Activated effector memory CD4-positive, alpha-beta T cell treated with anti-CD3 and anti-CD28 coated beads, Interleukin-2, amount 50 U/mL, for 16 hours (primary cell): ENCODE measurements around the gene FAM171A1.
A peak's percentile ranks its signal among the peaks of the same experiment; 100 is the strongest.
"Not testable (repeated sequence)": the region's sequence is repeated elsewhere in the genome, so short reads cannot be mapped to it uniquely, and the experiment has no call there.

Experiments
- DNase-seq: peaks from one replicate; pipeline ENCODE4 v3.0.0-alpha.2; 2020

FAM171A1 gene

DNA sequence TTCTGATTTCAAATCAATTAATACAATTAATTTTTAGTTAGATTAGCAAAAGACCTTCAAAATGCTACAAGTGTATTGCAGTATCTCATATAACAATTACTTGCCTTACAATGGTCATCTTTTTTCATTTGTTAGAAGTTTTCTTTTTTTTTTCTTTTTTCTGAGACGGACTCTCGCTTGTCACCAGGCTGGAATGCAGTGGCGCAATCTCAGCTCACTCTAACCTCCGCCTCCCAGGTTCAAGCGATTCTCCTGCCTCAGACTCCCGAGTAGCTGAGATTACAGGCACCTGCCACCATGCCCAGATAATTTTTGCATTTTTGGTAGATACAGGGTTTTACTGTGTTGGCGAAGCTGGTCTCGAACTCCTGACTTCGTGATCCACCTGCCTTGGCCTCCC lies 95.0 kb downstream of the FAM171A1 start:
- DNase-seq, result not testable (repeated sequence)

DNA sequence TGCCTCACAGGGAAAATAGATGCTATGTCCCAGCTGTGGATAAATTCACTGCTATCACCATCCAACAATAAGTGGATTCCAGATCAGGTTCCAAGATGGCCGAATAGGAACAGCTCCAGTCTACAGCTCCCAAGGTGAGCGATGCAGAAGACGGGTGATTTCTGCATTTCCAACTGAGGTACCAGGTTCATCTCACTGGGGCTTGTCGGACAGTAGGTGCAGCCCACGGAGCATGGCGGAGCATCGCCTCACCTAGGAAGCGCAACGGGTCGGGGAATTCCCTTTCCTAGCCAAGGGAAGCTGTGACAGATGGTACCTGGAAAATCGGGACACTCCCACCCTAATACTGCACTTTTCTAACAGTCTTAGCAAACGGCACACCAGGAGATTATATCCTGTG lies 101.3 kb downstream of the FAM171A1 start:
- not testable (repeated sequence) for DNase-seq

DNA sequence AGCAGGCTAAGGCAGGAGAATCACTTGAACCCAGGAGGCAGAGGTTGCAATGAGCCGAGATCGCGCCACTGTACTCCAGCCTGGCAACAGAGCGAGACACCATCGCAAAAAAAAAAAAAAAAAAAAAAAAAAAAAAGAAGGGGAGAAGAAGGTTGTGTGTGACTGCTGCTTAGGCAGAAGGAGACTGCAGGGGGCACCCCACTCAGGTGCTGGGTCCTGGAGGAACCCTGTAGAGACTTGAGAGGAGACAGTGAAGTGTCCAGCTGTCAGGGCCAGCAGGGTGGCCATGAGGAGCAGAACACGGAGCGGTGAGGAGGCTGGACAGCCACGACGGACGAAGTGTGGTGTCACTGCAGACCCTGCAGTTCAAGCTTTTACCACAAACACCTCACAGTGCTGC lies 103.6 kb downstream of the FAM171A1 start:
- no peak for DNase-seq

DNA sequence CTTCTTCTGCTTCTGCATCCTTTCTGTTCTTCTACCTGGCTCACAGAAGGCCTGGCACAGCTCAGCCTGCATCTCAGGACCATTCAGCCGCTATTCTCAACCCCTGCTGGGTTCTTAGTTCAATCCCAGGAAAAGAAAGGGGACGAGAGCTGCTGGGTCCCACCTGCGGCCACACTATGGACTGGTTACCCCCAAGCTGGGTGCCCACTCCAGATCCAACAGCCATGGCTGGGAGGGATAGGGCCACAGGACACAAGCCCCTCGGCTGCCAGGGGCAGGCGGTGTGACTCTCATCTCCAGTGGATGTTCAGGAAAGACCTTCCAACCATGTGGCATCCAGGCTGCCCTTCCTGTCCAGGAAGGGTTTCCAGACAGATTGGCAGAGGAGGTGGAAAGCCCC lies 105.0 kb downstream of the FAM171A1 start:
- DNase-seq, result no peak

DNA sequence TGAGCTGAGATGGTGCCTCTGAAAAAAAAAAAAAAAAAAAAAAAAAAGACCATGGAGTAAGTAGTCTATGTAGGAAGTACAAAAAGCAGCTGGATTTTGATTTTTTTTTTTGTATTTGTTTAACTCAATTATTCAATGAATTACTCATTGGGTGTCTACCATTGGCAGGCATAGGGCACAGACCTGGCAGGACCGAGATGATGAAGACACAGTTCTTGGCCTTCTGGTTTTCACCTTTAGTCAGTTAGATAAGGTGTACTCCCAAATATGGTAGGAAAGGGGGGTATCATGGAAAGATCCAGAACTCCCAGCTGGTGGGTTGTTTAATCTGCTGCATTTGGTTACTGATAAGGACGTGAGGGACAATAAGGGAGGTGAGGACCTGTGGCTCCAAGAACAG lies 105.5 kb downstream of the FAM171A1 start:
- no peak for DNase-seq

DNA sequence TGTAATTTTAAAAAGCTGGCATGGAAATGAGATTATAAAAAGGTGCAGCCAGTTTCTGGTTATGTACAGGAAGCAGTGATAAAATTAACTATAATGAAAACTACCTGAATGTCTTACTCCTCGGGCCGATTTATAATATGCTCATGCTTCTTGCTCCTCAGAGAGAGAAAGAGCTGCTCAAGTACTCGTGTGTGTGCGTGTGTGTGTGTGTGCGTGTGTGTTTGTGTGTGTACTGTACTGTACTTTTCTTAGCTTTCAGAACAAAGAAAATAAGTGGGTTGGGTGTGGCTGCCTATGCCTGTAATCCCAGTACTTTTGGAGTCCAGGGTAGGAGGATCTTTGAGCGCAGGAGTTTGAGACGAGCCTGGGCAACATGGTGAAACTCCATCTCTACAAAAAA lies 106.0 kb downstream of the FAM171A1 start:
- DNase-seq, result no peak

DNA sequence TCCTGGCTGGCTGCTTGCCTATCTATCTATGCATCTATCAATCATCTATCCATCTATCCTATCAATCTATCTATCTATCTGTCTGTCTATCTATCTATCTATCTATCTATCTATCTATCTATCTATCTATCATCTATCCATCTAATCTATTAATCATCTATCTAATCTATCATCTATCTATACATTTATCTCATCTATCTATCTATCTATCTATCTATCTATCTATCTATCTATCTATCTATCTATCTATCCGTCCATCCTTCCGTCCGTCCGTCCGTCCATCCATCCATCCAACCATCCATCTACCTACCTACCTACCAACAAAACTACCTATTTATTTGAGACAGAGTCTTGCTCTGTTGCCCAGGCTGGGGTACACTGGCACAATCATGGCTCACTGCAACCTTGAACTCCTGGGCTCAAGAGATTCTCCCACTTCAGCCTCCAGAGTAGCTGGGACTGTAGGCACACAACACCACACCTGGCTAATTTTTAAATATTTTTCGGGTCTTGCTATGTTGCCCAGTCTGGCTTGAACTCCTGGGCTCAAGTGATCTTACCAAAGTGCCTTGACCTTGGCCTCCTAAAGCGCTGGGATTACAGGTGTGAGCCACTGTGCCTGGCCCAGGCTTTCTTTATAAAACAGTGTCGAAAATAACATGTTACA lies 107.3 kb downstream of the FAM171A1 start:
- no peak for DNase-seq

DNA sequence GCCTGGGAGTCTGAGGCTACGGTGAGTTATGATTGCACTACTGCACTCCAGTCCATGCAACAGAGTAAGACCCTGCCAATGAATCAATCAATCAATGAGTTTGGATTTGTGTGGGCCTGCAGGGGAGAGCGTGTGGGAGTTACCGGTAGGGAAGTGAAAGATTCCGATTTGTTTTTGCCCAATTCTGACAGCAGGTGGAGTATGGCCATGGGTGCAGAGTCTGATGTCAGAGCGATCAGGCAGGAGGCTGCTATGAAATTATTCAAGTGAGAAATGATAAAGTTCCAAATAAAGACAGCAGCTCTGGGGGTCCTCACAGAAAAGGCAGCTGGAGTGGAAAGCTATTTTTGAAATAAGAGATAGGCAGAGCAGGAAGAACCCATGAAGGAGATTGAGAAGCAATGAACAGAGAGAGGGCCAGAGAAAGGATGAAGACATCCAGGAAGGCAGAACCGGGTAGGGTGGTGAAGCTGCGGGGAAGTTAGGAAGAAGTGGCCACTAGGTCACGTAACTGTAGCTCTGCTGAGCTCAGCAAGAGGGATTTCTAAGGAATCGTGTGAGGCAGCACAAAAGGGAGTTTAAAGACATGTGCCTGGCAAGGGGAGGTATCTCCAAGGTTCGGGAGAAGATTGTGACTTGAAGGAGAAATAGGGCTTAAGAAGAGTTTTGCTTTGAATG lies 108.9 kb downstream of the FAM171A1 start:
- DNase-seq, result no peak

DNA sequence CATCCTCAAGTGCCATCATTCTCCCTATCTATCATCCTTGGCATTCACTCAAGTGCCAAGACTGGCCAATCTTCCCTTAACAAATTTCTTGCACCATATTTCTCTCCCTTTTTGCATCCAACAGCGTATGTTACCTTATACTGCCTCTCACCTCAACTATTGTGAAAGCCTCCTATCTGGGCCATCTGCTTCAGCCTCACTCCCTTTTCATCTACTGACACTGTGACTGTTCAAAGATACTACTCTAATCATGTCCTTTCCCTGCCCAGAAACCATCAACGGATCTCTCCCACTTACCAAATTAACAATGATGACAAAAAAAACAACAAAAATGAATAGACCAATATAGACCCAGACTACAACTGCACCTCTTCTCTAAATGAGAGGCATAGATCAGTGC lies 112.0 kb downstream of the FAM171A1 start:
- no peak for DNase-seq

DNA sequence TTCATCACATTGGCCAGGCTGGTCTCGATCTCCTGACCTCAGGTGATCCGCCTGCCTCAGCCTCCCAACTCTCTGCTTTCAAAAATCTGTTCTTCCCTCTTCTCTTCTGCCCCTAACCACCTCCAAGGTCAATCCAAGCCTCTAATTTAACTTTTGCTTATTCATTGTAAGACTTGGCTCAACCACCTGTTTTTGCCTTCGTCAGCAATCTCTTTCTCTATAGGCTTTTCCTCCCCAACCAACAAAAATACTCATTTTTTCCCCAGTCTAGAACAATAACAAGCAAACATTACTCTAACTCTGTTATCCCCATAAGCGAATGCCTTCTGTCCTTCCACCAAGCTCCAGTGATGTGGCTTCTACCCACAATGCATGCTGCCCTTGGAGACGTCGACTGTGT lies 112.8 kb downstream of the FAM171A1 start:
- DNase-seq, result no peak

DNA sequence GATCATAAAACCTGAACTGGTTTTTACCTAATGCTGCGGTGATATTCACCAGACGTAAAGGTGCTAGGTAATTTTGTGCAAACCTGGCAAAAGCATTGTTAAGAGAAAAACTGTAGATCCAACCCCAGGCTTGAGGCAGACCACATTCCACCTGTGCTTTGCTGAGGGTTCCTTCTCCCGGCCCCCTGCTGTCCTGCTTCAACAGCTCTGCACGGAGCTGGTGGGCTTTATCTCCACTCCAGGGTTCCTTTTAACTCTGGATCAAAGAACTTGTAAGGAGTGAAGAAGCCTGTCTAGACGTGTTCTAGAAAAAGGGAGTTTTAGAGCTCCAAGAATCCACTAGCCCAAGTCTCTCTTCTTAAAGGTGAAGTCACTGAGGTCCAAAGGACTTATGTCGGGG lies 115.1 kb downstream of the FAM171A1 start:
- no peak for DNase-seq

DNA sequence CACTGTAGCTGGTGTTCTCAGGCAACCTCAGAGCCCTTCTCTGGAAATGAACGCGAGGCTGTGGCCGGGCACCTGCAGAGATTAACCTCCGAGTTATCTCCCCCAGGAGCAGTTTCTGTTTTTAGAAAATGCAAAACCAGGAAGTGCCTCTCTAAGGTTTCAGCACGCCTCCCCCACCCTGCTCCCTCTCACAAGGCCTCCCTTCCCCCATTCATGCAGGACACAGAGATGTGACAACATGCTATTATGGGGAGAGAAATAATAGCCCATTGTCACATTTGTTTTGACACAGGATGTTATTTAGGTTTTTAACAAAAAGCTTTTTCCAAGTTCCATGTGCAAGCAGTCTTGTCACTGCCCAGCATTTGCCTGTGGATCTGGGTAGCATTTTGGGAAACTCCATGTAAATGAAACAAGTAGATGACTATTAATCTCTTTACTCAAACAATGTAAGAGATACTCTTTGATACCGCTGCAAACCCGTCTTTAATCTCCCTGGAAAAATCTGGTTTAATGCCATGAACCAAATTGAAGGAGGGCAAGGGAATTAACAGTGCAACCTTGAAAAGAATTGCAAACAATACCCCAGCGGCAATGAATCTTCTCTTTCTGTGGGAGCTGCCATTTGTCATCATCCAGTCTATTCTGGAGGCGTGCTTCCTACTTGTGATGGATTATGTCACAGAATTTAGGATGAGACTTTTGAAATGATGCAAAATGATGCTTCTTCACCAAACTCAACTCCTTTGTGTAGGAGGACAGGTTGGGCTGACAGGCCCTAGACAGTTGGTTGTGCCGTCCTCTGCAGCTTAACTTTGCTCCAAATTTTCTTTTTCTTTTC lies 116.1 kb downstream of the FAM171A1 start:
- no peak for DNase-seq

DNA sequence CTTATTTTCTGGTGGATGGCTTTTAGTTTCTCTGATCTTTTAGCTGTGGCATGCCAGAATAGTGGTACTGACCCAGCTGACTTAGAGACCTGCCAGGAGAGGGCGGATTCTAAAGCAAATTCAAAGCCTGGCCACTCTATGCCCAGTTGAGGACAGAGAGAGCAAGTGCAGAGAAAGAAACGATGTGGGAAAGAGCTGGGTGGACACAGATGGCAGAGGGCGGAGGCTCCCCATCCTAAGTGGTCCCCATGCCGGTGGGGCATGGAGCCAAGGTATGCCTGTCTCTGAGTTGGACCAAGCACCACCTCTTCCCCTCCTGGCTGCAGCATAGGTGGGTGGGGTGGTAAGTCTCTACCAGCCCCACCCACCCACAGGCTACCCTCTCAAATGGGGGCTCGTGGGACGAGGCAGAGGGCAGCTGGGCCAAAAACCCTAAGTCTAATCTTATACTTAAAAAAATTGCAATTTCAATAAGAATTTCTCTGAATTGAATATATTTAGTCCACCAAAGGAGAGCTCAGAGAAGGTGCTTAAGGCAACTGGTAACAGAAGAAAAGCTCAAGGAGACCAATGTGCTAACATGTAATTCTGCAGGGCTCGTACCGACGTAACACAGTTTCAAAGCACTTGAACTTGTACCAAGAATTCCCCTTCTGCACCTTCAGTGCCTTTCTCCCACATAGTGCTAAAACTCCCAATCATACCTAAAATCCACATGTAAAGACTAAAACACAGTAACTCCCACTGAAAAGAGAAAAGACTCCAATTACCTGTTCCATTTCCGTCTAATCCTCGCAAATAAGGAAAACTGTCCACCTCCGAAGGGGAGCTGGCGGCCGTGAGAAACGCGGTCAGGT lies 116.9 kb downstream of the FAM171A1 start:
- DNase-seq, result no peak

DNA sequence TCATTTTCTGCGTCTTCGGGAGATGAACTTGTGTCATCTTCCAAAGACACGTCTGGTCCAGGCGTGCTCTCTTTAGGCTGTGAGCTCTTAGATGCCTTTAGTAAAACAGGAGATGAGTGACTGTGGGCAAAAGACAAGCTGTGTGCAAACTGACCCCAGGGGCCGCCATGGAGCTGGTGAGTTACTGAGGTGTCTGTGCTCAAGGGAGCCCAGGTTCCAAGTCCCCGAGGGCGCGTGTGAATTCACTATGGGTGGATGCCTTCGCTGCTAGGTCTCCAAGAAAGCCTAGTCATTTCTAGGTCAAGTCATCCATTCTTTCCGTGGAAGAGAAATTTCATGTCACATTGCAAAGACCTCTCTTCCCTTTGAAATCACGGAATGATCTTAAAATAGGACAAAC lies 118.7 kb downstream of the FAM171A1 start:
- DNase-seq, result no peak

DNA sequence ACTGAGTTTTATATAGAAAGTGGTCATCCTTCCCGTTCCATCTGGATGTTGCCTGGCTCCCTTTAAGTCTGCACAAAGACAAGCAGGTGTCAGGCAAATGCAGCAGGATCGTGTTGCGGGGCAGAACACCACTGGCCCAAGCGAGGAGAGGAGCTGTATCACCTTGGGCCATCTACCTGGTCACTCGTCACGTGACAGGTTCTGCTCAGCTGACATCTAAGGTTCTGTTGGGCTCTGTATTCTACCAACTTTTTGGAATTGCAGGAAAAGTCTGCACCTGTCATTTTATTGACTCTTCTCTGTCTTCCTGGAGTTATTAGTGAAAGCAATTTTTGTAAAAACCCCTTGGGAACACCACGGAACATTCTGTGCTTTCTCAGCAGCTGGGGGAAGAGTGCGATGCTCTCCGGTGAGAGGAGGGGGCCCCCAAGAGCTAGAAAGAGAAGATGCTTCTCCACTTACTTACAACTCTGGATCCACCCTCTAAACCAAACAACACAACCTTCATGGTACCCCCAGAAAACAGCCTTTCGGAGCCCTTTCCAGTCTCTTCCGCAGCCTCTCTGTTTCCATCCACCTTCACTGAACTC lies 119.2 kb downstream of the FAM171A1 start:
- no peak for DNase-seq

DNA sequence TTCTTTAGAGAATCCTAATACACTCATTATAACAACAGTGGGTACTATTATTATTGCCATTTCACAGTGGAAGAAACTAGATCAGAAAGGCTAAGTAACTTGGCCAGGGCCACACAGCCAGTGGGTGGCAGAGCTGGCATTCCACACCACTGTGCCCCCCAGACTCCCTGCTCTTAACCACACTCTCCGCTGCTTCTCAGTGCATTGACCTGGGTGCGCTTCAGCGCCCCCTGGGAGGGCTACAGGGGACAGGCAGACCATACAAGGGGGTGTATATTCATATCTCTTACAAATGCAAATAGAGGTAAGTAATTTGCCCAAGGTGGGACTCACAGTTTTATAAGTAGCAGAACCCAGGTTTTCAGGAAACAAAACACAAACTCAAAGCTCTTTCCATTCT lies 125.6 kb downstream of the FAM171A1 start:
- peak; percentile 63 for DNase-seq

DNA sequence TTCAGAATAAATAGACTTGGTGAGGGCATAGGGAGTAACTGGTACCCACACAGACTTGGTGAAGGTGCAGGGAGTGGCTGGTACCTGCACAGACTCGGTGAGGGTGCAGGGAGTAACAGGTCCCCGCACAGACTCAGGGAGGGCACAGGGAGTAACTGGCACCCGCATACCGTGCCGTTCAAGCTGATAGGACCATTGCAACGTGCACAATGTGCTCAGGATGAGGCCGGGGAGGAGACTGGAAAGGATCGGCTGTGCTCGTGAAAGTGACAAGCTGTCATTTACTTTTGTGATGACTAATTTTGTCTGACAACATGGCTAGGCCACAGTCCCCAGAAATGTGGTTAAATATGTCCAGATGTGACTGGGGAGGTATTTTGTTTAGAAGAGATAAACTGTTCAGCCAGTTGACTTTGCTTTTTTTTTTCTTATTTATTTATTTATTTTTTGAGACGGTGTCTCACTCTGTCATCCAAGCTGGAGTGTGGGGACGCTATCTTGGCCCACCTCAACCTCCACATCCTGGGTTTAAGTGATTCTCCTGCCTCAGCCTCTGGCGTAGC lies 126.4 kb downstream of the FAM171A1 start:
- peak; percentile 41 for DNase-seq

DNA sequence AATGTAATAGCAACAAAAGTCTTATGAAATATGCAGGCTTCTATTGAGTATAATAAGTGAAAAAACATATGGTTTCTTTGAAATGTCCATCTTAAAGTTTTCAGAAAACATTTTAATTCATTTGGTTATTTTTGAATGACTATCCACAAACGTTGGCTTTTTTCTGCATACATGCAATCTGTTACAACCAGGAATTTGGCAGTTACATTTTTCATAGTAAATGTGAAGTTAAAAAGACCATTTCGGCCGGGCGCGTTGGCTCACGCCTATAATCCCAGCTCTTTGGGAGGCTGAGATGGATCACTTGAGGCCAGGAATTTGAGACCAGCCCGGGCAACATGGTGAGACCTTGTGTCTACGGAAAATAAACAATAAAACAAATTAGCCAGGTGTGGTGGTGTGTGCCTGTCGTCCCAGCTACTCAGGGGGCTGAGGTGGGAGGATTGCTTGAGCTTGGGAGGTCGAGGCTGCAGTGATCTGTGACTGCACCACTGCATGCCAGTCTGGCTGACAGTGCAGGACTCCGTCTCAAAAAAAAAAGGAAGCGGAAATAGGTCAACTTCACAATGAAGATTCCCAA lies 128.7 kb downstream of the FAM171A1 start:
- no peak for DNase-seq

DNA sequence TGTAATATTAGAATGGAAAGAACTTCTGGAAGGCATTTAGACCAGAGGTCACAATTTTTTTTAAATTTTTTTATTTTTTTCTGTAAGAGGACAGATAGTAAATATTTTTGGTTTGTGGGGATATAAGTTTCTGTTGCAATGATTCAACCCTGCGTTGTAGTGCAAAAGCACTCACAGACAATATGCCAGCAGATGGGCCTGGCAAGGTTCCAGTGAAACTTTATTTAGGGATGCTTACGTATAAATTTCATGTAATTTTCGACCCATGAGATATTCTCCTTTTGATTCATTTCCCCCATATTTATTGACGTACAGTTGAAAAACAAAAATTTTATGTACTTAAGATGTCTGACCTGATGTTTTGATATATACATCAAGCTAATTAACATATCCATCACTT lies 129.8 kb downstream of the FAM171A1 start:
- DNase-seq, result no peak

DNA sequence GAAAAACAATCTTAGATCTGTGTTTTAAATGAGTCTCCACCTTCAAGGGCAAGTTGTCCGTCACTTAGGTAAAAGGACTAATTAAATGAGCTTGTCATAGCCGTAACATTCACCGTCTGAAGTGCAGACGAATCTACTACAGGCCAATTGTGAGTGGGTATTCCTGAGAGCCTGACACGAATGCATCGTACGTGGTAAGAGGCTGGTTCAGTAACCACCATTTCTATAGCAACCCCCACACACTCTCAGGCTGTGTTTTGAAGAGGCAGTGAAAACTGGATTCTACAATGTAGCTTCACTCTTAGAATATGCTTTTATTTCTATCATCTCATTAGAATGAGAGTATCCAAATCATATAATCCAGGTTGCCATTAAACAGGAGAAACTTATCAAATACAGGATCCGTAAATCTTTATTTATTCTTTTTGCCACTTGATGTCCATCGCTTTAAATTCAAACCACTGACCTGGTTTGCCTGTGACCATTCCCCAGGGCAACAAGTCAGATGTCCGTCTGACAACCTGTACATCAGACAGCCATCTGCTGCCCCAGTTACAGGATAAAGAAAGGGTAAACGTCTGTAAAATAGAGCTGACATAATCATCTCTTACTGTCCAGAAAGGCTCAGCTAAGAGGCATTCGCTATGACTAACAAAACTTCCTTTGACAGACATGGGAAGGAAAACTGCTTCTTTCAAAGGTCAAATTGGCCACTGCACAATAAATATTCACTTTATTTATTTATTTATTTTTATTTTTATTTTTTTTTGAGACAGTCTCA lies 132.3 kb downstream of the FAM171A1 start:
- no peak for DNase-seq

DNA sequence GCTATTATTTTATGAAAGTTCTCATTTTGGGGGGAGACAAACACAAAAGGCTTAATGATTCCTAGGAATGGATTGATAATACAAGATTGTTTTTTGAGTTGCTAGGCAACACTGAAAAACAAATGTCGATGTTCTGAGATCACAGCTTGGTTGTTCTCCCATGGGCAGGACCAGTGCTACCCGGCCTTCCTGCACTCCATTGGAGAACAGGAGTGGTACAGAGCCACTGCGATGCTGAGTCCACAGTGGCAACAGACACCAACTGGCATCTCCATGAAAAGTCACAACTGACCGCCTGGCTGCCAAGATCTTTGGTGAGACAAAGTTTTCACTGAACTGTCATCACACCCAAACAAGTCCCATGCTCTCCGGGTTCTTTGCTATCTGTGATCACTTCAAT lies 133.7 kb downstream of the FAM171A1 start:
- DNase-seq, result peak; percentile 57
